IPS-18a (cell line): Measurements from ENCODE around the gene HRH3.

Source experiments
- H3K27ac ChIP-seq: one replicate; pipeline ENCODE4 v1.5.1; 2013; ENCODE audit warnings: low read length
- H3K27me3 ChIP-seq: one replicate; pipeline ENCODE4 v1.6.1; 2013; ENCODE audit warnings: mild to moderate bottlenecking, low read length; ENCODE audit not compliant: control insufficient read depth, insufficient read depth
- H3K36me3 ChIP-seq: one replicate; pipeline ENCODE4 v1.6.1; 2013; ENCODE audit warnings: low read depth, low read length; ENCODE audit not compliant: control insufficient read depth
- H3K4me1 ChIP-seq: one replicate; pipeline ENCODE4 v1.6.1; 2013; ENCODE audit warnings: low read depth, low read length; ENCODE audit not compliant: control insufficient read depth
- H3K4me3 ChIP-seq: one replicate; pipeline ENCODE4 v1.5.1; 2013; ENCODE audit warnings: low read length
- H3K9ac ChIP-seq: one replicate; pipeline ENCODE4 v1.6.1; 2013; ENCODE audit warnings: mild to moderate bottlenecking, low read length, moderate library complexity
- H3K9me3 ChIP-seq: one replicate; pipeline ENCODE4 v1.6.1; 2013; ENCODE audit warnings: low read depth, low read length; ENCODE audit not compliant: control insufficient read depth

Gene HRH3

DNA sequence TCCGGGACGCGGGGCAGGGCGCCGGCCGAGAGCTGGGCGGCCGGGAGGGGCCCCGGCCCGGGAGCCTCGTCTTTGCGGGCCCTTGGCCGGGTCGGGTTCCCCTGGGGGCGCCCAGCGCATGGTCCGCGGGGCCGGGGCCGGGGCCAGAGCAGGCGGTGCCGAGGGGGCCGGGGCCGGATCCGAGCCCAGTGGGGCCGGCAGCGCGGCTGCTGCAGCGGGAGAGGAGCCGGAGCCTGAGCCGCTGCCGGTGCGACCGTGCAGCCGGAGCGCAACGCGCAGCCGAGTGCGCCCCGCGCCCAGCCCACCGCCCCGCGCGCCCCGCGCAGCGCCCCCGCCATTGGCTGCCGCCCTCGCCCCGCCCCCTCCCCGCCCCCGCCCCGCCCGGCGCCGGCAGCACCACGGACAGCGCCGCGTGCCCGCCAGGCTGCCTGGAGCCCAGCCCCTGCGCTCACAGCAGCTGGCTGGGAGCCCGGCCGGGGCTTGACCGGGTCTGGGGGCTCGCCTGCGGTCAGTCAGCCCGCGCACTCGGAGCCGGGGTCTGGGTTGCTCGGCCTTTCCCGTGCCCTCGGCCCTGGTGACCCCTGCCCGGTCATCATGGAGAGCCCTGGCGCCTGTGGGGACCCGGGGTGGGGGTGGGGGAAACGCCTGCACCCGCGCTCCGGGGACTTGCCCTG lies at the start of gene HRH3:
Gene HRH3 (minus strand): TSS at position 287 of the 674 bp plus-strand sequence. CDS start 308 bp downstream, outside the sequence.
- Histone ChIP-seq H3K36me3 (no peaks in the 10 kb centered on the region), H3K9me3 (no peaks in the 10 kb centered on the region), H3K9ac (peak within 1 kb of the TSS; percentile 42), H3K27me3 (peaks cover 63% of the 10 kb centered on the region), H3K4me3 (peak within 1 kb of the TSS; percentile 56), H3K4me1 (peaks cover 10% of the 10 kb centered on the region), H3K27ac (no peak within 1 kb of the TSS)

DNA sequence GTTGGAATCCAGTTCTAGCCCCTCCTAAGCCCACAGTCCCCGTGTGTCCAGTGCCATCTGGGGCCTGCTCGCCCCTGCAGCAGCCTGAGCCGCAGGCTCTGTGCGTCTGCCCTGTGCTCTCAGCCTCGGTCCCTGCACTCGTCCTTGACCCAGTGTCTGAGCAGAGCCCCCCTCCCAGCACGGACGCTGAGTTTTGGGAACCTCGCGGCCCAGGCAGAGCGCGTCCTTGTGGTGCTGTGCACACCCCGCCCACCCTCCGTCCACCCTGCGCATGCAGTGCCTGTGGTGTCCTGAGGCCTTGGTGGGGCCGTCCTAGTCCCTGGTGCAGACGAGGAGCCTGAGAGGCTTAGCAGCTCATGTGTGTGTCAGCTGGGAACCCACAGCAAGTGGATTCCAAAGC lies 49.8 kb upstream of the HRH3 start:
- Histone ChIP-seq H3K4me3 (no peak overlapping the region), H3K9me3 (peaks cover 7% of the 10 kb centered on the region), H3K27ac (no peak overlapping the region), H3K4me1 (no peaks in the 10 kb centered on the region), H3K9ac (no peak overlapping the region), H3K36me3 (peaks cover 15% of the 10 kb centered on the region), H3K27me3 (no peaks in the 10 kb centered on the region)

DNA sequence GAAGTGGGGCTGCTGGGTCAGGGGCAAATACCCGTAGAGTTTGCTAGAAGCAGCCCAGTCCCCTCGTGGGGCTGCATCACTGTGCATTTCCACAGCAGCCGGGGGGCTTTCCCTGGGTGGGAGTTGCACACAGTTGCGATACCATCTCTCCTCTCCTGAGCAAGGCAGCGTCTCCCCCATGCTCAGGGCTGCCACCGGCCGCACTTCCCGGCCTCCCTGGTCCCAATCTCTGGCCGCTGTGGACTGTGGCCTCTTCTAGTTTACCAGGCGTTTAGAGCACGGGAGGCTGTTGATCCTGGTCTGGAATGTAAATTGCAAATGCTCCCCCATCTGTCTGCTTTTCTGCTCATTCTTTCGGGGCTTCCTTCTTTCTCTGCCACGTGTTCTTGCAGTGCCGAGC lies 49.3 kb upstream of the HRH3 start:
- Histone ChIP-seq H3K4me1 (no peaks in the 10 kb centered on the region), H3K9ac (no peak overlapping the region), H3K27me3 (no peaks in the 10 kb centered on the region), H3K4me3 (no peak overlapping the region), H3K9me3 (peaks cover 7% of the 10 kb centered on the region), H3K36me3 (peaks cover 19% of the 10 kb centered on the region), H3K27ac (no peak overlapping the region)

DNA sequence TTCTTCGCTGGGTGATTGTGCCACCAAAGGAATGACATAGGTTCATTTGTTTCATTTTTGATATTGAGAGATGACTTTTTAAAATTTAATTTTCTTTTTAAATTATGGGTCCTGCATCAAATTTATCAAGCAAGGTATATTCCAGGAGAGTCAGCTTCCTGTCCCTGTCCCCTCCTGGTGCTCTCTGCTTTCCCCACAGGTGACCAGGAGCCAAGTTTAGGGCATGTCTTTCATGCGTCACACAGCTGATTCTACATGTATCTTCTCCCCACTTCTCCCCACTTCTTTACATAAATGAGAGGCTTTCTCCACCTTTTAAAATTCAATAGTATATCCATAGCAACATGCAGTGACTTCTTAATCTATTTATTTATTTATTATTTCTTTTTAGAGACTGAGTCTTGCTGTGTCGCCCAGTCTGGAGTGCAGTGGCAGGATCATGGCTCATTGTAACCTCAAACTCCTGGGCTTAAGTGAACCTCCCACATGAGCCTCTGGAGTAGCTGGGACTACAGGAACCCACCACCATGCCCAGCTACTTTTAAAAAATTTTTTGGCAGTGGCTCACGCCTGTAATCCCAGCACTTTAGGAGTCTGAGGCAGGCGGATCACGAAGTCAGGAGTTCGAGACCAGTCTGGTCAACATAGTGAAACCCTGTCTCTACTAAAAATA lies 48.3 kb upstream of the HRH3 start:
- Histone ChIP-seq H3K4me3 (no peak overlapping the region), H3K27ac (no peak overlapping the region), H3K9me3 (peaks cover 7% of the 10 kb centered on the region), H3K27me3 (no peaks in the 10 kb centered on the region), H3K4me1 (no peaks in the 10 kb centered on the region), H3K36me3 (peaks cover 16% of the 10 kb centered on the region), H3K9ac (no peak overlapping the region)

DNA sequence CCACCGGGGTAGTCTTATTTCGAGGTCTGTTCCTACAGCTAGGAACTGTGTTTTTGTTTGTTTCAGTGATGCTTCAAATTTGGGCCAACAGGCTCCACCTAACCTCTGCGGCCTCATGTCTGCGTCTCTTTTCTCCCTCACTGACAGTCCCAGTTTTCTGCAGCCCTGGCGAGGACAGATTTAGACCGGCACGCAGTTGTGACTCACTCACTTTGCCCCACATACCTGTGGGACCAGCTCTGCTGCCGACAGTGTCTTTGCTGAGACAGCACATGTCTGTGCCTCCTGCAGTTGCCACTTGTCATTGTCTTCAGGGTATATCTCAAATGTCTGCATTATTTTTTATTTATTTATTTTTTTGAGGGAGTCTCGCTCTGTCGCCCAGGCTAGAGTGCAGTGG lies 47.5 kb upstream of the HRH3 start:
- H3K4me1 ChIP-seq, result no peaks in the 10 kb centered on the region
- no peak overlapping the region for H3K27ac ChIP-seq
- H3K27me3 ChIP-seq, result no peaks in the 10 kb centered on the region
- H3K36me3 ChIP-seq, result peaks cover 12% of the 10 kb centered on the region
- H3K9me3 ChIP-seq, result peaks cover 7% of the 10 kb centered on the region
- H3K4me3 ChIP-seq, result no peak overlapping the region
- H3K9ac ChIP-seq, result no peak overlapping the region

DNA sequence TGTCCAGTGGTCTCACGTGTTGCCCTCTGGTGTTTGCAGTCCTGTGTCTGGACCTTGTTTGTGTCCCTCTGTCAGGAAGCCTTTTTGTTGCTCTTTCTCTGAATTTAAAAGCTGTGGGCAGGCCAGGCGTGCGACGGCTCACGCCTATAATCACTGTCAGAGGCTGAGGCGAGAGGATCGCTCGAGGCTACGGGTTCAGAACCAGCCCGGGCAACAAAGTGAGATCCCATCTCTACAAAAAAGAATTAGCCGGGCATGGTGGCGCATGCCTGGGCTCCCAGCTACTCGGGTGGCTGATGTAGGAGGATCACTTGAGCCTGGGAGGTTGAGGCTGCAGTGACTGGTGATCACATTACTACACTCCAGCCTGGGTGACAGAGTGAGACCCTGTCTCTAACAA lies 46.8 kb upstream of the HRH3 start:
- peaks cover 7% of the 10 kb centered on the region for H3K9me3 ChIP-seq
- H3K27ac ChIP-seq, result no peak overlapping the region
- H3K27me3 ChIP-seq, result no peaks in the 10 kb centered on the region
- peaks cover 12% of the 10 kb centered on the region for H3K36me3 ChIP-seq
- H3K4me1 ChIP-seq, result no peaks in the 10 kb centered on the region
- no peak overlapping the region for H3K9ac ChIP-seq
- H3K4me3 ChIP-seq, result no peak overlapping the region

DNA sequence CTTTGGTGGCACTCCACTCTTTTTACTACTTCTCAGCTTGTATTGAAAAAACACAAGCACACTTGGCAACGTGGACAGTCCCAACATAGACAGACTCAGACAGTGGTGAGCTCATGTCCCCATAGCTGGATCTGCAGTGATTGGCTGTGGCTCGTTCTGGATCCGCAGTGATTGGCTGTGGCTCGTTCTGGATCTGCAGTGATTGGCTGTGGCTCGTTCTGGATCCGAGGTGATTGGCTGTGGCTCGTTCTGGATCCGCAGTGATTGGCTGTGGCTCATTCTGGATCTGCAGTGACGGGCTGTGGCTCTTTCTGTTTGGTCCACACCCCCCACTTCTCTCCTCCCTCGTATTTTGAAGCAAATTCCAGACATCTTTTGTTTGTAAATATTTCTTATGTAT lies 46.3 kb upstream of the HRH3 start:
- Histone ChIP-seq H3K9me3 (peaks cover 7% of the 10 kb centered on the region), H3K9ac (no peak overlapping the region), H3K27ac (no peak overlapping the region), H3K4me1 (no peaks in the 10 kb centered on the region), H3K36me3 (peaks cover 12% of the 10 kb centered on the region), H3K4me3 (no peak overlapping the region), H3K27me3 (no peaks in the 10 kb centered on the region)

DNA sequence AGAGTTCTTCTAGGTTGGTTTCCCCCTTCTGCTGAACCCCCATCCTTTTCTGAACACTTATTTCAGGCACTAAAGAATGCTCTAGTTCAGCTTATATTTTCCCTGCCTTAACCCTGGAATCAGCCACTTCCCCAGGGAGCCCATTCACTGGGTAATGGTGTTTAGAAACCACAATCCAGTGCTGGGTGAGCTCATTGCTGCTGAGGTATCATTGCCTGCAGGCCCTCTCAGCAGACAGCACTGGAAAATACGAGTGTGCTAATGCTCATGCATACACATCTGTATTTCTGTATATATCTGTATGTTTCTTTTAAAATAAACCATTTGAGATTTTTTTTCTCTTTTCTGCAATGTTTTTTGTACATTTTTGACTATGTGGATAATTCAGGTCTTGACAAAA lies 45.3 kb upstream of the HRH3 start:
- H3K27me3 ChIP-seq, result no peaks in the 10 kb centered on the region
- H3K36me3 ChIP-seq, result peaks cover 12% of the 10 kb centered on the region

DNA sequence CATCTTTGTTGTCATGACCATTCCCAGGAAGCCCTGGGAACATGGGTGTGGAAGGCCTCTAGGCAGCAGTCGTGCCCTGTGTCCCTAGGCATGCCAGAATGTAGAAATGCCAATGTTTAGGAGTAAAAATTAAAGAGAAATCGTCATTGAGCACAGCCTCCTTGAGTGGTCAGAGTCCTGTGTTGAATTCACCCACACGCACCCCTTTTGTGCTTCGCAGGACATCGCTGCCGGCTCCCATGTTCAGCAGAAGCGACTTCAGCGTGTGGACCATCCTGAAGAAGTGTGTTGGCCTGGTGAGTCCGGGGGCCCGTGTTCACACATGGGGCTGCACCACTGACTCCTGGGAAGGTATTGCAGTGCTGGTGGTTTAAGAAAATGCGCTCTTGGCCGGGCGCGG lies 43.3 kb upstream of the HRH3 start:
- H3K27me3 ChIP-seq, result no peaks in the 10 kb centered on the region
- no peaks in the 10 kb centered on the region for H3K4me1 ChIP-seq
- H3K27ac ChIP-seq, result no peak overlapping the region
- H3K9ac ChIP-seq, result no peak overlapping the region
- H3K36me3 ChIP-seq, result peaks cover 12% of the 10 kb centered on the region
- H3K9me3 ChIP-seq, result peaks cover 7% of the 10 kb centered on the region
- H3K4me3 ChIP-seq, result no peak overlapping the region

More for the DNA sequence above, 45.3 kb upstream of the HRH3 start:
- Histone ChIP-seq H3K27ac (no peak overlapping the region), H3K4me1 (no peaks in the 10 kb centered on the region), H3K4me3 (no peak overlapping the region), H3K9me3 (peaks cover 7% of the 10 kb centered on the region), H3K9ac (no peak overlapping the region)

DNA sequence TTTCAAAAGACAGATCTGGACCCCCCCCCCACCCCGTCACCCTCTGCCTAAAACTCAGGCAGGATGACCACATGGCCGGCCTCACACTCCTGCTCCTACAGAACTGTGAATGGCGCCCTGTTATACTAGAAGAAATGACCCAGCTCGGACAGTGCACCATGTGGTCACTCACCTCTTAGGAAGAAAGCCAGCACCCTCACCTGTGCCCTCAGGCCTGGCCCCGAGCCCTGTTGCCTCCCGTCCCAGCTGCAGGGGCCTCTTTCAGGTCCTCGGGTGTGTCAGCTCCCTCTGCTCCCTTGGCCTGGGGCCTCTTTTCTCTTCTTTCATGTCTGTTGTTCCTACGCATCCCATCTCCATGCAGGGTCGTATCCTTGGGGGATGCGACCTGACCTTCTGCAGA lies 42.0 kb upstream of the HRH3 start:
- H3K9me3 ChIP-seq, result peaks cover 7% of the 10 kb centered on the region
- no peaks in the 10 kb centered on the region for H3K27me3 ChIP-seq
- H3K9ac ChIP-seq, result no peak overlapping the region
- no peaks in the 10 kb centered on the region for H3K4me1 ChIP-seq
- H3K4me3 ChIP-seq, result no peak overlapping the region
- H3K36me3 ChIP-seq, result peaks cover 12% of the 10 kb centered on the region
- H3K27ac ChIP-seq, result no peak overlapping the region

DNA sequence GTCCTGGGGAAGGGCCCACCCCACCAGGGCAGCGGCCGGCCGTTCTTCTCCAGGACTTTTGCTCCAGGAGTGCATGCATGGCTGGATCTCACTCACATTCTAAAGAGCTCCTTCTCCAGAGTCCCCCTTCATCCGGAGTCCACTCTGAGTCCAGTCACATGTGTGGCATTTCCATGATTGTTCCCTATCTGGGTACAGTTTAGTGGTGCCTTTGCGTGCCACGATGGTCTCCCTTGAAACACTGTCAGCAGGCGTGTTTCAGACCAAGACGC lies 39.2 kb upstream of the HRH3 start:
- no peaks in the 10 kb centered on the region for H3K36me3 ChIP-seq
- no peaks in the 10 kb centered on the region for H3K27me3 ChIP-seq
- H3K9ac ChIP-seq, result no peak overlapping the region
- H3K4me1 ChIP-seq, result no peaks in the 10 kb centered on the region
- H3K9me3 ChIP-seq, result no peaks in the 10 kb centered on the region
- no peak overlapping the region for H3K27ac ChIP-seq
- H3K4me3 ChIP-seq, result no peak overlapping the region
